HEK293 (cell line): ENCODE data around the gene TSPOAP1.

Source experiments
- CTCF ChIA-PET: fragments of 350-600 bp; formaldehyde crosslinking; extraction: SDS; loops from one replicate; lab custom pipeline; 2021; ENCODE audit warnings: antibody characterized with exemption; lab: Yijun Ruan, JAX
- POLR2A ChIA-PET: fragments of 300-600 bp; formaldehyde crosslinking; extraction: SDS; loops from one replicate; lab custom pipeline; 2020; ENCODE audit warnings: antibody characterized with exemption, inconsistent platforms; lab: Yijun Ruan, JAX
- H3K27ac ChIP-seq: fragments of 200-500 bp; sonication (Bioruptor generic); 2 replicates; pipeline ENCODE4 v1.5.1; 2014; ENCODE audit warnings: low read depth, low read length, control low read depth, inconsistent platforms; ENCODE audit errors: extremely low read depth
- H3K36me3 ChIP-seq, 2 experiments: fragments of 200-500 bp in 1 of 2; sonication (Bioruptor generic) in 1 of 2; 1 replicate in 1 of 2; 2 replicates in 1 of 2; pipeline ENCODE4 v1.5.1; 2014 to 2017; ENCODE audit warnings: inconsistent platforms in 2 of 2, low read length in 2 of 2; ENCODE audit not compliant: control insufficient read depth in 2 of 2, insufficient read depth in 1 of 2
- H3K4me1 ChIP-seq: fragments of 200-500 bp; sonication (Bioruptor generic); 2 replicates; pipeline ENCODE4 v1.5.1; 2014; ENCODE audit warnings: mild to moderate bottlenecking, low read length, inconsistent platforms; ENCODE audit not compliant: control insufficient read depth, insufficient read depth
- H3K4me3 ChIP-seq: 2 replicates; pipeline ENCODE4 v1.5.1; 2011; ENCODE audit warnings: low read depth, mild to moderate bottlenecking, control low read depth, low read length, moderate library complexity
- H3K9me3 ChIP-seq: fragments of 200-500 bp; sonication (Bioruptor generic); 2 replicates; pipeline ENCODE4 v1.5.1; 2014; ENCODE audit warnings: low read depth, low read length, inconsistent platforms; ENCODE audit not compliant: control insufficient read depth, insufficient read depth
- ZBTB6 ChIP-seq: fragments of 450-650 bp; formaldehyde crosslinking; IDR thresholded peaks from 2 replicates; pipeline ENCODE4 v1.5.1; 2017; ENCODE audit warnings: missing biosample characterization, missing genetic modification characterization
- ZFHX2 ChIP-seq: fragments of 450-650 bp; formaldehyde crosslinking; conservative IDR thresholded peaks from 2 replicates; pipeline ENCODE4 v1.5.1; 2016; ENCODE audit warnings: missing biosample characterization, missing genetic modification characterization
- ZNF274 ChIP-seq, 2 experiments: fragments of 200-500 bp in 1 of 2; fragments of 450-650 bp in 1 of 2; sonication (Bioruptor generic) in 1 of 2; formaldehyde crosslinking in 1 of 2; IDR thresholded peaks; 2 replicates each; pipeline versions ENCODE4 v1.5.1 to v1.6.1; 2014 to 2016; ENCODE audit warnings: borderline replicate concordance in 1 of 2, inconsistent platforms in 1 of 2, low read length in 1 of 2, missing biosample characterization in 1 of 2, missing genetic modification characterization in 1 of 2
- ZNF280C ChIP-seq: fragments of 450-650 bp; formaldehyde crosslinking; IDR thresholded peaks from 2 replicates; pipeline ENCODE4 v1.5.1; 2016; ENCODE audit warnings: missing biosample characterization, missing genetic modification characterization
- ZNF324 ChIP-seq: fragments of 450-650 bp; formaldehyde crosslinking; IDR thresholded peaks from 2 replicates; pipeline ENCODE4 v1.5.1; 2016; ENCODE audit warnings: missing biosample characterization, missing genetic modification characterization
- ZNF354C ChIP-seq: fragments of 450-650 bp; formaldehyde crosslinking; IDR thresholded peaks from 2 replicates; pipeline ENCODE4 v1.5.1; 2016; ENCODE audit warnings: missing biosample characterization, missing genetic modification characterization, low read depth, borderline replicate concordance
- ZNF530 ChIP-seq: fragments of 450-650 bp; formaldehyde crosslinking; IDR thresholded peaks from 2 replicates; pipeline ENCODE4 v1.5.1; 2016; ENCODE audit warnings: low read depth, missing biosample characterization, missing genetic modification characterization
- ZNF677 ChIP-seq: fragments of 450-650 bp; IDR thresholded peaks from 2 replicates; pipeline ENCODE4 v1.5.0; 2018; ENCODE audit warnings: missing biosample characterization, mild to moderate bottlenecking, missing genetic modification characterization, moderate library complexity
- TF ChIP-seq, protein P1 (sequence below): fragments of 450-650 bp; formaldehyde crosslinking; IDR thresholded peaks from 2 replicates; pipeline ENCODE4 v1.5.1; 2016; ENCODE audit warnings: missing biosample characterization, missing genetic modification characterization
- TF ChIP-seq, protein P2 (sequence below): fragments of 450-650 bp; formaldehyde crosslinking; IDR thresholded peaks from 2 replicates; pipeline ENCODE4 v1.5.1; 2016; ENCODE audit warnings: missing biosample characterization, missing genetic modification characterization

The TSPOAP1 gene

DNA sequence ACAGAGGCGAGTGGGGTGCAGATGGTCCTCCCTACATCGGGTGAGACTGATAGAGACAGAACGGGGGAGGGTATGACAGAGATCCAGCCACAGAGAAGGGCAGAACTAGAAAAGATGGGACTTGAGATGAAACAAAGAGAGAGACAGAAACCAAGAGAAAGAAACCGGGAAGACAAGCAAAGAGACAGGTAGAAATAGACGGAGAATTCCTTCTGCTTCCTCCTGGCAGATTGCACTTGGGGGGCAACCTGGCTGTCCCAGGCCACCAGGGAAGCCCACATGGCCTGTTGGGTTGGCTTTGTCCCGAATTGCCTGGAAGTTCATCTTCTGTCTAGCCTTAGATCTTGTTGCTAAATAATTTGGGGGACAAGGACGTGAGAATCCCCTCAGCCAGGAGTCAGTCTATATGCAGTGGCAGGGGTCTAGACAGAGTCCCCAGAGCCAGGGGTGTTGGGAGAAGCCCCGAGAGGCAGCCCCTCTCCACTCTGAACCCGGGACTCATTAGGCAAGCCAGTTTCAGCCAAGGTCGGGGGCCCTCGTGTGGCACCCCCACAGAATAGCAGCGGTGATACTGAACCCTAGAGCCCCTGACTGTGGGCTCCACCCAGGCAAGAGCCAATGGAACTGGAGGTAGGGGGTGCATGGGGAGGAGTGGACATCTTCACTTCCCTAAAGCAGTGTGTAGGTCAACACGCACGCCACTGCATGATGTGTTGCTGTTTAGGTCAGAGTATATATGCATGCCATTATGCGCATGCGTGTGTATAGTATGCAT is 627 bp upstream of the TSPOAP1 start:
- Histone ChIP-seq H3K4me3 (no peak overlapping the region), H3K36me3 (no peaks in the 10 kb centered on the region), H3K4me1 (no peaks in the 10 kb centered on the region), H3K27ac (no peak overlapping the region), H3K9me3 (no peaks in the 10 kb centered on the region)
- ChIA-PET CTCF (no interaction called here), POLR2A (no interaction called here)
- TF ChIP-seq ZNF324 (tag by site-specific recombination) (no peak), ZFHX2 (tag by site-specific recombination) (0 out of 2 replicates have a peak, but pooled peaks have one; percentile 21)
- TF ChIP-seq, protein P1, sequence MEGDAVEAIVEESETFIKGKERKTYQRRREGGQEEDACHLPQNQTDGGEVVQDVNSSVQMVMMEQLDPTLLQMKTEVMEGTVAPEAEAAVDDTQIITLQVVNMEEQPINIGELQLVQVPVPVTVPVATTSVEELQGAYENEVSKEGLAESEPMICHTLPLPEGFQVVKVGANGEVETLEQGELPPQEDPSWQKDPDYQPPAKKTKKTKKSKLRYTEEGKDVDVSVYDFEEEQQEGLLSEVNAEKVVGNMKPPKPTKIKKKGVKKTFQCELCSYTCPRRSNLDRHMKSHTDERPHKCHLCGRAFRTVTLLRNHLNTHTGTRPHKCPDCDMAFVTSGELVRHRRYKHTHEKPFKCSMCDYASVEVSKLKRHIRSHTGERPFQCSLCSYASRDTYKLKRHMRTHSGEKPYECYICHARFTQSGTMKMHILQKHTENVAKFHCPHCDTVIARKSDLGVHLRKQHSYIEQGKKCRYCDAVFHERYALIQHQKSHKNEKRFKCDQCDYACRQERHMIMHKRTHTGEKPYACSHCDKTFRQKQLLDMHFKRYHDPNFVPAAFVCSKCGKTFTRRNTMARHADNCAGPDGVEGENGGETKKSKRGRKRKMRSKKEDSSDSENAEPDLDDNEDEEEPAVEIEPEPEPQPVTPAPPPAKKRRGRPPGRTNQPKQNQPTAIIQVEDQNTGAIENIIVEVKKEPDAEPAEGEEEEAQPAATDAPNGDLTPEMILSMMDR (tag by site-specific recombination) = 0 out of 2 replicates have a peak, but pooled peaks have one; percentile 38

- H3K27ac ChIP-seq = no peak overlapping the region
- H3K4me1 ChIP-seq = no peaks in the 10 kb centered on the region
These were observed 1.0 kb downstream of the TSPOAP1 start for GRCh38 chr17:58327363-58328194.

DNA sequence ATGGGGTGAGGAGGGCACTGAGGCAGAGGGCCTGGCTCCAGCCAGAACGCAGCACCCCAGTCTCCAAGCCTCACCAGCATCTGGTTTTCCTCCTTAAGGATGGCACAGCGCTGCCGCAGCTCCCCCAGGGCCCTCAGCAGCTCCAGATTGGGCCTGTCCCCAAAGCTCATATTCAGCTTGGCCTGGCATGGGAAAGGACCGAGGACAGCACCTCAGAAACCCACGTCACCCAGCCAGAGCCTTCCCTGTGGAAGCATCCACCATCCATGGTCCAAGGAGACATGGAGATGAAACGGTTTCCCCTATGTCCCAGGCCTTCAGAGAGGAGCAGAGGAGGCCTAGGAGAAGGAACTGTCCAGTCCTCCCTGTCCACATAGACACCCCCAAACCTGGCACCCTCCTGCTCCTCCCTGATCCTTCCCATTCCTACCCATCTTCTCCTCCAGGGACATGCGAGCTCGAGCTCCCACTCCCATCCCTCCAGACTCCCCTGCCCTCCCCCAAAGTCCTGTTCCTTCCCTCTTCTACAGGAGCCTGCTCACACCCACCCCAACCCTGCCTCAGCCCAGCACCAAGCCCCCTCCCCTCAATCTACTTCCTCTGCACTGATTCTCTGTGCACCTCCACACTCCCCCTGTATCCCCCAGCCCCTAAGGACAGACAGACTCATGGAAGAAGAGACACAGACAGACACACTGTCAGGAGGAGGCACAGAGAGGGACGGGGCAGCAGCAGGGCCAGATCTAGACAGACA is 1.8 kb downstream of the TSPOAP1 start:
- TF ChIP-seq, protein P2, sequence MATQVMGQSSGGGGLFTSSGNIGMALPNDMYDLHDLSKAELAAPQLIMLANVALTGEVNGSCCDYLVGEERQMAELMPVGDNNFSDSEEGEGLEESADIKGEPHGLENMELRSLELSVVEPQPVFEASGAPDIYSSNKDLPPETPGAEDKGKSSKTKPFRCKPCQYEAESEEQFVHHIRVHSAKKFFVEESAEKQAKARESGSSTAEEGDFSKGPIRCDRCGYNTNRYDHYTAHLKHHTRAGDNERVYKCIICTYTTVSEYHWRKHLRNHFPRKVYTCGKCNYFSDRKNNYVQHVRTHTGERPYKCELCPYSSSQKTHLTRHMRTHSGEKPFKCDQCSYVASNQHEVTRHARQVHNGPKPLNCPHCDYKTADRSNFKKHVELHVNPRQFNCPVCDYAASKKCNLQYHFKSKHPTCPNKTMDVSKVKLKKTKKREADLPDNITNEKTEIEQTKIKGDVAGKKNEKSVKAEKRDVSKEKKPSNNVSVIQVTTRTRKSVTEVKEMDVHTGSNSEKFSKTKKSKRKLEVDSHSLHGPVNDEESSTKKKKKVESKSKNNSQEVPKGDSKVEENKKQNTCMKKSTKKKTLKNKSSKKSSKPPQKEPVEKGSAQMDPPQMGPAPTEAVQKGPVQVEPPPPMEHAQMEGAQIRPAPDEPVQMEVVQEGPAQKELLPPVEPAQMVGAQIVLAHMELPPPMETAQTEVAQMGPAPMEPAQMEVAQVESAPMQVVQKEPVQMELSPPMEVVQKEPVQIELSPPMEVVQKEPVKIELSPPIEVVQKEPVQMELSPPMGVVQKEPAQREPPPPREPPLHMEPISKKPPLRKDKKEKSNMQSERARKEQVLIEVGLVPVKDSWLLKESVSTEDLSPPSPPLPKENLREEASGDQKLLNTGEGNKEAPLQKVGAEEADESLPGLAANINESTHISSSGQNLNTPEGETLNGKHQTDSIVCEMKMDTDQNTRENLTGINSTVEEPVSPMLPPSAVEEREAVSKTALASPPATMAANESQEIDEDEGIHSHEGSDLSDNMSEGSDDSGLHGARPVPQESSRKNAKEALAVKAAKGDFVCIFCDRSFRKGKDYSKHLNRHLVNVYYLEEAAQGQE = peak; percentile 60; the same call in 1 of the 2 replicates
- TF ChIP-seq ZBTB6 (tag by site-specific recombination) = no peak
- no peaks in the 10 kb centered on the region for H3K36me3 ChIP-seq
- ChIA-PET POLR2A (interaction anchor here (0.9 to 5.2 kb wide), 4 partner anchors 9 to 26 kb away, joined by 5 to 30 read pairs (median 6); partner anchors contain the start of gene SUPT4H1), CTCF (interaction anchor here (0.7 to 2.4 kb wide), 3 partner anchors 10 to 121 kb away, joined by 3 to 15 read pairs (median 4); no protein-coding TSS in a partner anchor)
- no peak overlapping the region for H3K27ac ChIP-seq
- no peaks in the 10 kb centered on the region for H3K9me3 ChIP-seq
- H3K4me1 ChIP-seq = no peaks in the 10 kb centered on the region
- H3K4me3 ChIP-seq = no peak overlapping the region

More at GRCh38 chr17:58327363-58328194, 1.0 kb downstream of the TSPOAP1 start:
- Histone ChIP-seq H3K4me3 (no peak overlapping the region), H3K36me3 (no peaks in the 10 kb centered on the region)
- POLR2A ChIA-PET = interaction anchor here (0.8 to 1.9 kb wide), 4 partner anchors 8 to 25 kb away, joined by 3 to 7 read pairs (median 6); partner anchors contain the start of gene SUPT4H1
- no peak for TF ChIP-seq ZNF274 (IDR thresholded peaks at IDR 0.05; ENCODE audit: low read length)
- no peak for TF ChIP-seq ZNF274 (tag by site-specific recombination; IDR thresholded peaks at IDR 0.05; ENCODE audit: borderline replicate concordance)
- TF ChIP-seq ZNF280C (tag by site-specific recombination) = no peak
- TF ChIP-seq ZNF677 (tag by site-specific recombination) = no peak
- TF ChIP-seq ZNF530 (tag by site-specific recombination) = no peak
- no peak for TF ChIP-seq ZNF354C (tag by site-specific recombination)
- TF ChIP-seq, all 188 proteins: peak for 0
- CTCF ChIA-PET = interaction anchor here (0.6 to 2.4 kb wide), 6 partner anchors 10 to 115 kb away, joined by 3 to 15 read pairs (median 4); no protein-coding TSS in a partner anchor
- no peaks in the 10 kb centered on the region for H3K9me3 ChIP-seq
